Activated T-cell treated with anti-CD3 and anti-CD28 coated beads, Interleukin-2, amount 50 U/mL, for 72 hours (primary cell): Measurements from ENCODE around the gene DRC7. TPM values are rescaled to one million over a fixed set of nuclear protein-coding genes. Genes with fewer than 3 reads are reported as not detected.

ENCODE experiments used
- ATAC-seq, 2 donors: fragments of 150-1000 bp; cut with Tn5 transposase; replicated peaks in 1 of 2; 2 replicates each; pipeline ENCODE4 v1.10.0; 2021; ENCODE audit warnings: moderate library complexity in 2 of 2, mild to moderate bottlenecking in 1 of 2
- DNase-seq, 2 donors: peaks; one replicate each; pipeline ENCODE4 v3.0.0; 2021 to 2022; ENCODE audit warnings: mixed read lengths in 1 of 2
- H3K27ac Mint-ChIP-seq: one replicate; pipeline ENCODE4 v1.8.0; 2022; ENCODE audit warnings: mild to moderate bottlenecking, moderate library complexity, mixed read lengths
- H3K27me3 Mint-ChIP-seq: one replicate; pipeline ENCODE4 v1.8.0; 2022; ENCODE audit warnings: low read depth, mixed read lengths
- H3K36me3 Mint-ChIP-seq, 2 donors: one replicate each; pipeline ENCODE4 v1.8.0; 2022; ENCODE audit warnings: mixed read lengths in 2 of 2, mild to moderate bottlenecking in 1 of 2; ENCODE audit not compliant: insufficient read depth in 2 of 2
- H3K4me1 Mint-ChIP-seq: one replicate; pipeline ENCODE4 v1.8.0; 2022; ENCODE audit warnings: low read depth, mixed read lengths
- H3K4me3 Mint-ChIP-seq, 2 donors: one replicate each; pipeline ENCODE4 v1.8.0; 2022; ENCODE audit warnings: mild to moderate bottlenecking in 2 of 2, mixed read lengths in 2 of 2, moderate library complexity in 2 of 2
- H3K9me3 Mint-ChIP-seq, 2 donors: one replicate each; pipeline ENCODE4 v1.8.0; 2022; ENCODE audit warnings: mixed read lengths in 2 of 2
- total RNA-seq, 2 donors: library from RNA; stranded (reverse); gene quantifications; one replicate each; pipeline ENCODE4 v1.2.3, GENCODE V29; 2022

DRC7 gene
- total RNA-seq, 2 donors from 2014 or later: 0.19 TPM; not detected in 1

- Mint-ChIP-seq H3K4me1 (no peaks in the 10 kb centered on the region), H3K4me3 (no peak overlapping the region), H3K36me3 (no peaks in the 10 kb centered on the region), H3K9me3 (no peaks in the 10 kb centered on the region), H3K27ac (no peak overlapping the region), H3K27me3 (no peaks in the 10 kb centered on the region)
- DNase-seq: no peak
- no peak for ATAC-seq
Observed at GRCh38 chr16:57747996-57748395, 53.4 kb downstream of the DRC7 start.

- no peak overlapping the region for H3K27ac Mint-ChIP-seq
- H3K4me3 Mint-ChIP-seq: no peak overlapping the region
- H3K36me3 Mint-ChIP-seq: no peaks in the 10 kb centered on the region
- no peaks in the 10 kb centered on the region for H3K4me1 Mint-ChIP-seq
- no peaks in the 10 kb centered on the region for H3K27me3 Mint-ChIP-seq
- ATAC-seq (no peak), DNase-seq (no peak)
- H3K9me3 Mint-ChIP-seq: no peaks in the 10 kb centered on the region
Observed at GRCh38 chr16:57748596-57748995, 54.0 kb downstream of the DRC7 start.

DNA sequence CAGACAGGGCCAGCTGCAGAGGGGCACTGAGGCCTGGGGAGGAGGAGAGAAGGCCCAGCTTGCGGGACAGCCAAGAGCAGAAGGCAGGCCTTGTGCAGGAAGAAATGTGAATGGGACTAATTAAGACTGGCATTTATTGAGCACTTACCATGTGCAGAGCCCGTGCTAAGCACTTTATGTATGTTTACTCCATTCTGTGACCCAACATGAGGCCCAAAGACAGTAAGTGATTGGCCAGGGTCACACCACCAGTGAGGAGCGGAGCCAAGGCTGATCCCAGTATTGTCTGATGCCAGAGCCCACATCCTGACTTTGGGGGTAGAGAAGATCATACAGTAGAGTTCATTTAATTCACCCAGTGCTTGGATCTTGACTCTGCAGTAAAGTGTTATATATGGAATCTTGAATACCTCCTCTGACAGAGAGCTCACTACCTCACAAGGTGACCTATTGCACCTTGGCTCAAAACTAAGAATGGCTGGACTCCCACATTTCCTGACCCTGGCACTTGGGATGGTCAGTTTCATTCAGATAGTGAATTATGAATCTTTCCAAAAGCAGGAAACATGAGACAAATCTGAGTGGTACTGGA is 54.6 kb downstream of the DRC7 start:
- Mint-ChIP-seq H3K27me3 (no peaks in the 10 kb centered on the region), H3K4me1 (no peaks in the 10 kb centered on the region), H3K36me3 (no peaks in the 10 kb centered on the region), H3K4me3 (no peak overlapping the region), H3K9me3 (no peaks in the 10 kb centered on the region), H3K27ac (no peak overlapping the region)
- ATAC-seq: no peak
- DNase-seq: no peak

DNA sequence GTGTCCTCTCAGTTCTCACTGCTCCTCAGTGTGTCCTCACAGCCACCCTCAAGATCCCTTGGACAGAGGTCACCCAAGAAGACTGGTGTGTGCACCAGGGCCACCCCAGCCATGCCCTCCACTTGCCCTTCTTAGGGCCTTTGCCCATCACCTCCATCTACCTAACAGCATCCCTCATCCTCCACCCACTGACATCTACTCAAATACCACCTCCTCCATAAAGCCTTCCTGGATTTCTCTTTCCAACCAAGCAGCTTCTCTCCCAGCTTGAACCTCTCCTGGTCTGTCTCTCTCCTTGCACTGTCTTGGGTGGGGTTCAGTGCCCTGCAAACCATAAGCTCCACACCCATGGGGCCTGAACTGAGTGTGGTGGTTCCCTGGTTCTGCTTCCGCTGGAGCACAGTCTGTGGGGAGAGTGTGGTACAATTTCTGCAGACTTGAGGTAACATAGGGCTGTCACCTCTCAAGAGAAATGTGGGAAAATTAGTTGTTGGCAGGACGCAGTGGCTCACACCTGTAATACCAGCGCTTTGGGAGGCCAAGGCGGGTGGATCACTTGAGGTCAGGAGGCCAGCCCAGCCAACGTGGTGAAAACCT is 55.3 kb downstream of the DRC7 start:
- no peaks in the 10 kb centered on the region for H3K36me3 Mint-ChIP-seq
- DNase-seq (no peak), ATAC-seq (peak in 1 of 2 donors; percentile 11)
- H3K4me3 Mint-ChIP-seq: no peak overlapping the region
- no peaks in the 10 kb centered on the region for H3K9me3 Mint-ChIP-seq
- H3K27ac Mint-ChIP-seq: no peak overlapping the region
- H3K27me3 Mint-ChIP-seq: no peaks in the 10 kb centered on the region
- H3K4me1 Mint-ChIP-seq: no peaks in the 10 kb centered on the region

DNA sequence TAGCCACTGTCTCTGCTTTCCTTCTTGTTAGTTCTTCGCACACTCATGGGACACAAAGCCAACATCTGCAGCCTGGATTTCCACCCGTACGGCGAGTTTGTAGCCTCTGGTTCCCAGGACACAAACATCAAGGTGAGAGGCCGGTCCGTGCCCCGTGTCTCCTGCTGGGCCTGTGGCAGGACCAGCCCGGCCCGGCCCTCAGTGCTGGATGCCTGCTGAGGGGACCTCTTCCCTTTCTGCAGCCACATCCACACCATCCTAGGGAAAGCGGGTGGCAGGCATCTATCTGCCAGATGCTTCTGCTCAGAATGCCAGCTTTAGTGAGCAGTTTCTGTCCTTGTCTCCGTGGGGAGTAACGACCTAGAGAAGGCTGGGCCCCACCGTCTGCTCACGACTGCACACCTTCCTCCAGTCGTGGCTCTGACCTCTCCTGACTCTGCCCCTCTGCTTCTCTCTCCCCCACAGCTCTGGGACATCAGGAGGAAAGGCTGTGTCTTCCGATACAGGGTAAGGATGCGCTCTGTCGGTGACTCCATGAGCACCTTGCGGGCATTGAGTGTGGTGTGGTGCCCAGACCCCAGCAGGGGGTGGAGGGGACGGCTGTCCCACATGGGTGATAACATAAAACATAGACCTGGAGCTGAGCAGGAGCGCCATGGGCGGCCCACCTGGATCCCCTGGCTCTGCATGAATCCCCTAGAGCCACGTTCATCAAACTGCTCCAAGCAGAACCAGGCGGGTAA is 56.4 kb downstream of the DRC7 start:
- Mint-ChIP-seq H3K27me3 (no peaks in the 10 kb centered on the region), H3K27ac (no peak overlapping the region), H3K4me3 (no peak overlapping the region), H3K4me1 (no peaks in the 10 kb centered on the region), H3K36me3 (no peaks in the 10 kb centered on the region), H3K9me3 (no peaks in the 10 kb centered on the region)
- ATAC-seq (no peak), DNase-seq (no peak)

- Mint-ChIP-seq H3K9me3 (no peaks in the 10 kb centered on the region), H3K36me3 (no peaks in the 10 kb centered on the region), H3K27me3 (no peaks in the 10 kb centered on the region), H3K4me1 (no peaks in the 10 kb centered on the region), H3K4me3 (no peak overlapping the region), H3K27ac (no peak overlapping the region)
- ATAC-seq: no peak
- no peak for DNase-seq
Observed at GRCh38 chr16:57751539-57752202, 57.1 kb downstream of the DRC7 start.

DNA sequence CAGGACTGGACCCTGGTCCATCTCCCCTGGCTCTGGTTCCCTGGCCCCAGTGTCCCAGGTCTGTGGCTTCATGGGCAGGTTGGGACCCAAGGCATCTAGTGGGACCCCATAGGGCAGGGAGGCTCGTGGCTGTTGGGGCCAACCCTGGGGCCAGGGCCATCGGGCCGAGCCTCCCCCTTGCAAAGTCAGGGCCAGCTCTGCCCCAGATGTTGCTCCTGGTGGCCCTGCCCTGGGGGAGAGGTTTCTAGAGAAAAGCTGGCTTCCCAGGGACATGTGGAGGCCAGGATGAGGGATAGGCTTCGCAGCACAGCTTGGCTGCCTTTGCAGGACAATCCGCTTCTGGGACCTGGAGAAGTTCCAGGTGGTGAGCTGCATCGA is 57.6 kb downstream of the DRC7 start:
- no peaks in the 10 kb centered on the region for H3K27me3 Mint-ChIP-seq
- H3K4me3 Mint-ChIP-seq: no peak overlapping the region
- H3K27ac Mint-ChIP-seq: no peak overlapping the region
- H3K4me1 Mint-ChIP-seq: no peaks in the 10 kb centered on the region
- H3K9me3 Mint-ChIP-seq: no peaks in the 10 kb centered on the region
- ATAC-seq: no peak
- DNase-seq: no peak
- H3K36me3 Mint-ChIP-seq: no peaks in the 10 kb centered on the region

DNA sequence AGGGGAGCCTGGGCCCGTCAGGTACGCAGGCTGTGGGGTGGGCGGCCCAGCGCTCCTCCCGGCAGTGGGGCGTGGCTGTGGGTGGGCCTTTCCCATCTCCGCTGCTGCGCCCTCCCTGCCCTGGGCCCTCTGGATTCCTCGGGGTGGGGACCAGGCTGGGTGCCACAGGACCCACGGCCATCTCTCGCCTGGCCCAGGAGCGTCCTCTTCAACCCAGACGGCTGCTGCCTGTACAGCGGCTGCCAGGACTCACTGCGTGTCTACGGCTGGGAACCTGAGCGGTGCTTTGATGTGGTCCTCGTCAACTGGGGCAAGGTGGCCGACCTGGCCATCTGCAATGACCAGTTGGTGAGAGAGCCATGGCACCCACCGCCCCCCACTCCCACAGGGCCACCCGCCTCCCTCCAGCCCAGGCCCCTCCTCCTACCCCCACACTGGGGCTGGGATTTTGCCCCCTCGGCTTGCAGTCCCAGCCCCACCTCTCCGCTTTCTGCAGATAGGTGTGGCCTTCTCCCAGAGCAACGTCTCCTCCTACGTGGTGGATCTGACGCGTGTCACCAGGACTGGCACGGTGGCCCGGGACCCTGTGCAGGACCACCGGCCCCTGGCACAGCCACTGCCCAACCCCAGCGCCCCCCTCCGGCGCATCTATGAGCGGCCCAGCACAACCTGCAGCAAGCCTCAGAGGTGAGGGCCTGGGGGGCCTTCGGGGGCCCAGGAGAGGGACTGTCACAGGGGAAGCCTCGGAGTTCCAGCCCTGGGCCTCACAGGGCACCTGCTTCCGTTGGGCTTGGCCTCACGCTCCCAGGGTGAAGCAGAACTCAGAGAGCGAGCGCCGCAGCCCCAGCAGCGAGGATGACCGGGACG is 58.2 kb downstream of the DRC7 start:
- Mint-ChIP-seq H3K36me3 (no peaks in the 10 kb centered on the region), H3K27me3 (no peaks in the 10 kb centered on the region), H3K4me3 (no peak overlapping the region), H3K4me1 (no peaks in the 10 kb centered on the region), H3K9me3 (no peaks in the 10 kb centered on the region), H3K27ac (no peak overlapping the region)
- ATAC-seq (no peak), DNase-seq (no peak)

- Mint-ChIP-seq H3K36me3 (no peaks in the 10 kb centered on the region), H3K27me3 (no peaks in the 10 kb centered on the region), H3K27ac (no peak overlapping the region), H3K9me3 (no peaks in the 10 kb centered on the region), H3K4me3 (no peak overlapping the region), H3K4me1 (no peaks in the 10 kb centered on the region)
- DNase-seq (no peak), ATAC-seq (no peak)
Observed at GRCh38 chr16:57753448-57754353, 59.1 kb downstream of the DRC7 start.

DNA sequence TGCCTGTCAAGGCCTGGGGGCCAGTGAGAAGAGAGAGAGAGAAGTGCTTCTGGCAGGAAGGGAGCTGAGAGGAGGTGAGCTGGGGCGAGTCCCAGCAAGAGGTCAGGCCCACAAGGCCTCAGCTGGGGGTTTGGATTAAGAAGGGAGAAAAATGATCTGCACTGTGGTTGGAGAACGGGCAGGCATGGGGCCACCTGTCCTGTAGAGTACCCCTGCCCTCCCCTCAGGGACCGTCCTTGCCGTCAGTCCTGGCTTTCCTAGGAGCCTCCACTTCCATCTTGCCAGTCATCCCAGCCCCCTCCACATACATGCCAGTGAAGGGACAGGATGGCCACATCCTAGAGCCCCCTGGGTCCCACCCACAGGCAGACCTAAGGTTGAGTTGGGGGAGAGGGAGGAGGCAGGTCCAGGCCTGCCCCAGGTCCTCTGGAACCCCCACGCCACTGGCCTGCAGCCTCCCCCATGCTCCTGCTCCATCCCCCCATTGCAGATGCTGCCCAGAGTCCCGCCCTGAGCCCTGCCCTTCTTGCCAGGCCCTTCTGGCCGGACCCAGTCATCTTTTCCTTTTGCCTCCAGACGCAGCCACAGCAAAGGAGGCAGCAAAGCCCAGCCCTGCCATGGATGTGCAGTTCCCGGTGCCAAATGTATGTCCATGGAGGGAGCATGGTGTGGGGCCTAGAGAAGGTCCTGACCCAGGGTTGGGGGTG is 59.9 kb downstream of the DRC7 start:
- Mint-ChIP-seq H3K4me1 (no peaks in the 10 kb centered on the region), H3K9me3 (no peaks in the 10 kb centered on the region), H3K27me3 (no peaks in the 10 kb centered on the region), H3K4me3 (no peak overlapping the region), H3K27ac (no peak overlapping the region), H3K36me3 (no peaks in the 10 kb centered on the region)
- no peak for DNase-seq
- ATAC-seq: no peak

- DNase-seq: no peak
- ATAC-seq: no peak
- Mint-ChIP-seq H3K27ac (no peak overlapping the region), H3K9me3 (no peaks in the 10 kb centered on the region), H3K27me3 (no peaks in the 10 kb centered on the region), H3K36me3 (no peaks in the 10 kb centered on the region), H3K4me1 (no peaks in the 10 kb centered on the region), H3K4me3 (no peak overlapping the region)
Observed at GRCh38 chr16:57755061-57755684, 60.6 kb downstream of the DRC7 start.
